ENCODE results near the gene MEX3D. TPM values are rescaled to one million over a fixed set of nuclear protein-coding genes. Genes with fewer than 3 reads are reported as not detected.

MEX3D gene
- total RNA-seq, 1 experiment from 2014 or later: 48.0 TPM

DNA sequence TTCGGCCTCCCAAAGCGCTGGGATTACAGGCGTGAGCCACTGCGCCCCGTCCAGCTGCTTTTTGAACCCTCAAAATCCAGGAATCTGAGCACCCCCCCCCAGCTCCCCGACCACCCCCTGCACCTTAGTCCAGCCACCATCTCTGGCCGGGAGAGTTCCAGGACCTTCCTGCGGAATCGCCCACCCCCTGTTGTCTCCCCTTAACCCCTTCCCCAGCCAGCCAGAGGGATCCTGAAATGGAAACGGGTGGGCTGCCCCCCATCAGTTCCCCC, 25.3 kb upstream of the MEX3D start:
- DNase-seq (ENCODE audit: low read depth): no peak

DNA sequence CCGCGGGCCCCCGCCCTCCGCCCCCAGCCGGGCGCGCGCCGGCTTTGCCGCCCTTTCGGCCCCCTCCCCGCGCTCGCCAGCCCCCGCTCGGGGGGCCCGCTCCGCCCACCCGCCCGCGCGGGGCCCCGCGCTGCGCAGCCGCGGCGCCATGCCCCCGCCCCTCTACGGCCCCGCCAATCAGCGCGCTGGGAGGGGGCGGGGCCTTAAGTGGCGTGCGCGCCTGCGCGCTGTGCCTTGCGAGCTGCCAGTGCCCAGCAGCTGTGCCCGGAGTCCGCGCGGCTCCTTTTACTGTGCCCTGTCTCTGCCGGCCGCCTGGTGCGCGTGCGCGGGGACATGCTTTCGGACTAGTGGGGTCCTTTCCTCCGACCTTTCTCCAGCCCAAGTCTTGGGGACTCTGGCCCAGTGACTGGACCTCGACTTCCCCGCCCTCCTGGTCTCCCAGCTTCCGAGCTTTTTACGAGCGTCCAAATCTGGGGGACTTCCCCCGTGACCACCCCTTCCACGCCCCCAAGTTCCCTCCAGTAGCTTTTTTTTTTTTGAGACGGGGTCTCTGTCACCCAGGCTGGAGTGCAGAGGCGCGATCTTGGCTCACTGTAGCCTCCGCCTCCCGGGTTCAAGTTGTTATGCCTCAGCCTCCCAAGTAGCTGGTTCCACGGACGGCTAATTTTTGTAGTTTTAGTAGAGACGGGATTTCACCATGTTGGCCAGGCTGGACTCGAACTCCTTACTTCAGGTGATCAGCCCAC, 24.8 kb upstream of the MEX3D start, which contains the start of gene MBD3:
MBD3 (minus strand) TSS at position 111 of the 746 bp plus-strand sequence. CDS start 234 bp downstream, outside the sequence.
- DNase-seq (ENCODE audit: low read depth): peak; percentile 91

- peak; percentile 85 for DNase-seq (ENCODE audit: low read depth)
Observed at GRCh38 chr19:1592024-1592754, 24.1 kb upstream of the MEX3D start.

DNA sequence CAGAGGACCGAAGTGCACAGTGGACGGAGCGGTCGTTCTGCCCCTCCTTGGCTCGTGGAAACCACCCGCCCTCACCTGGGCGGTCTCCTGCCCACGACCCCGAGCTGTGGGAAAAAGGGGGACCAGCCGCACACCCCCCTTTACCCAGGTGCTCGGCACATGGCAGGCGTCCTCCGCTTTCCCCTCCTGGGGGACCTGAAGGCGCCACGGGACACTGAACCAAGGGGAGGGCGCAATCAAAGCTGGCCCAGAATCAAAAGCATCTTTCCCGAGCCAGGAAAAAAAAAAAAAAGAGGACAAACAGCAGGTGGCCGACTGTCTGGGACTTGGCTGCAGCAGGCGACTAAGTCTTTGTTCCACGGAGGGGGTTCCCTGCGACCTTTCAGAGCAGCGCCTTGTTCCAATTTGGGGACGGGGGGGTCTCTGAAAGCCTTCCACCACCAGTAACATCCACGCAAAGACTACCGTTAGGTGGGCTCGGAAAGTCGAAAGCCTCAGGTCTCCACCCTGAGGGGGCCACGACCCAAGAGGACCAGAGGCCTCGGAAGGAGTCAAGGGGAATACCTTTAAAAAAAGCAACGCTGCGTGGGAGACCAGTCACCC, 23.4 kb upstream of the MEX3D start:
- DNase-seq (ENCODE audit: low read depth): no peak

DNA sequence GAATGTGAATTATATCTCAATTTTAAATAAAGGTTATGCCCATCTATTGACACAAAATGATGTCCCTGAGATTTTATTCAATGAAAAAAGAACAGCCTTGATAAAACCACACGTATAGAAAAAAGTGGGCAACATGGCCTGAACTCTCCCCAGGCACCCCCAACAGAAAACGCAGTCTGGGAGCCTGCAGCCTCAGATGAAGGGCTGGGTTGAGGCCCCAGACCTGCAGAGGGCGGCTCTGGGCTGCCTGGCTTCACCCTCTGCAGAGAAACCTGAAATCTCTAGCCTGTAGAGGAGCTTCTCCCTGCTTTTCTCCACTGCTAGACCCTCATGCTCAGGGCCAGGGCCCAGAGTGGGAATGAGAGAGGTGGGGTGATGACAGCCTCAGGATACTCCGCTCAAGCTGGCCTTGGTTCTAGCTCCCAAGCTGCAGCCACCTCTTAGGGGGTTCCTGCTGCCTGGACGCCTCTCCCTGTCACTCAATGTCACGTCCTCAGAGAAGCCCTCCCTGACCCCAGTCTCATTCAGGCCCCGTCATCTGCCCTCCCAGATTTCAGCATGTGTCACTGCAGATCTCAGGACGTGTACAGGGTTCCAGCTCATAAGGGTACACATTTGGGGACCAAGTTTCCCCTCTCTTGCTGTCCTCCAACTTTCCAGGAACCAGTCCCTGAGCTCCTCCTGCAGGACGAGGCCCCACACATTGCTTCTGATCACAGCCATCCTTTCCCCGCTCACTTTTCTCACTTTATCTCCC, 22.7 kb upstream of the MEX3D start:
- no peak for DNase-seq (ENCODE audit: low read depth)

DNA sequence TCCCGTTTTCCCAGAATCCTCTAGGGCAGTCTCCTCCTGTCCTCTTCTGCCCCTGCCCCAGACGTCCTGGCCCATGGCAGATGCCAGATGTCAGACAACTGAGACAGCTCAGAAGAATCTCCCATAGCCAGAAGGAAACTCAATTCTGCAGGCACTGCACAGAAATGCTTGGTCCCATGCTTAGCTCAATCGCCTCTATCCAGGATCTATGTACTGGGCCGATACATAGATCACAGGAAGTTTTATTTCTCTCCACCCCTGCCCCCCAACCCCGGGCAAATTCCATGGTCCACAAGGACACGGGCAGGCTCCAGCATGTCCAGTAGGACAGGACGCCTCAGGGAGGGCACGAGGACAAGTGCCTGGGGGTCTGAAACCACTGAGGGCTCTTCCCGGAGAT, 19.7 kb upstream of the MEX3D start:
- DNase-seq (ENCODE audit: low read depth): no peak

GRCh38 chr19:1585243-1585580, 17.1 kb upstream of the MEX3D start:
- no peak for DNase-seq (ENCODE audit: low read depth)

DNA sequence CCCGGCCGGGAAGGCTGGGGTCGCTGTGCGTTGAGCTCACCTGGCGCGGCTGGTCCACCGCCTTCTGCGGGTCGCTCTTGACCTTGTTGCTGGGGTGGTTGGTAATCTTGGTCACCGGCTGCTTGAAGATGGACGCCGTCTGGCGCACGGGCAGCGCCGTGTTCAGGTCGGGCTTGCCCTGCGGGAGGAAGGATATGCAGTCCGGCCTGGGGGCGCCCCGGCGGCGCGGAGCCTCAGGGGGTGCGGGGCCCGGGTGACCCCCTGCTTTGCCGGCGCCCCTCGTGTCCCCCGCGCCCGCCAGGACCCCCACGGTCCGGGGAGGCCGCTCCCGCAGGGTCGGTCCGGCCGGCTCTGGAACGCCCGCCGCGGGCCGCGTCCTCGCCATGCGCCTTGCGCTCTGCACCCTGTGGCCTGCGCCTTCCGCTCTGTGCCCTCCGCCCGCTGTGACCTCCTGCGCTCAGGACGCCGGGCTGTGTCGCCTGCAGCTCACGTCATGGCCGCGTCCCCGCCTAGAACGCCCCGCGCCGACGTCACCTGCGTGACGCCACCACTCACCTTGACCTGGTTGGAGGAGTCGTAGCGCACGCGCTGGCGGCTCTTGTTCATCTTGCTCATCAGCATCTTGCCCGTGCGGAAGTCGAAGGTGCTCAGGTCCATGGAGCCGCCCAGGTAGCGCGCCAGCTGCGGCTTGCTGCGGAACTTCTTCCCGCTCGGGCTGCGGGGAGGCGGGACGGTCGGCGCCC, 16.5 kb upstream of the MEX3D start:
- DNase-seq (ENCODE audit: low read depth): no peak

DNA sequence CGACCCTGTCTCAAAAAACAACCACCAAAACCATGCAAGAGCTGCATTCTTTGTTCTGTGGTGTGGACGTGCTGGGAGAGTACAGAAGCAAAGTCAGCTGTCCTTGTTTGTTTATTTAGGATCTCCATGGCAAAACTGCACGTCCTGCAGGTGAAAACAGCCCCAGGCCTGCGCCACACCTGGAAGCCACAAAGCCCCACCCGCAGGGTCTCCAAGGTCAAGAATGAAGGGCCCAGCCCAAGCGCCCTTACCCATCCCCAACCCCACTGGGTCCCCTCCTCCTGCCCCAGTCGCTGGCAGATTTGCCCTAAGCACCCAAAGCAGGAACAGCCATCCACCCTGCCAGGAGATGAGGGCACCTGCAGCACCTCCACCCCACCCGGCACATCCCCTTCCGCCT, 14.1 kb upstream of the MEX3D start:
- no peak for DNase-seq (ENCODE audit: low read depth)

DNA sequence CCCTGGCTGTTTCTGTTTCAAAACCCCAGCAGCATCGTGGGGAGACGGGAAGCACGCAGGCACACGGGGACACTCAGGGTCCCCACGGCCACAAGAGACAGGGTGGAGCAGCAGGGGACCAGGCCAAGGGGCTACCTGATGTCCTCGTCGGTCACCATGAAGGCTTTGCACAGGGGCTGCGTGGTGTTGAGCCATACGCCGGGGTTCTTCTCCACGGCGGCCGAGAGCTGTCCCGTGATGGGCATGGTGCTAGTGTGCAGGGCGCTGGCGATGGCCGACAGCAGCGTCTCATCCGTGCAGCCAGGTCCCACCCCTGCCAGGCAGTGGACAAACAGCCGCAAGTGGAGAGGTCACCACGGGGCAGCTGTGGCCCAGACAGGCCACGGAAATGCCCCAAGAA, 12.8 kb upstream of the MEX3D start:
- no peak for DNase-seq (ENCODE audit: low read depth)

DNA sequence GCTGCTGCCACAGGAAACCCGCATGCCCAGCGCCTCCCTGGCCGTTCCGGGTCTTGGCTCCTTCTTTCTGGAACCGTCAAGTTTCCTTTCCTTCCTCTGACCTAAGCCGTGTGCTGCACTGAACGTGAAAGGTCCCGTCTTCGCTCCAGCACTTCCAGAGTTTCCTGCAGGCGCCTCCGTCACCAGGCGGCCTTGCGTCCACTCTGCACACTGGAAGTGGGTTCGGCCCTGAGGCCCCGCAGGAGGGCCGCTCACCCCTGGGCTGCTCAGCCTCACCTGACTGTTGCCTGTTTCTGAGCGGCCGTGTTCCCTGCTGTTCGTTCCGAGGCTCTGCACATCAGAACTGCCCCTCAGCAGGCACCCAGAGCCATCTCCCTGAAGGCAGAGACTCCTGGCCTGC, 12.3 kb upstream of the MEX3D start:
- no peak for DNase-seq (ENCODE audit: low read depth)

DNA sequence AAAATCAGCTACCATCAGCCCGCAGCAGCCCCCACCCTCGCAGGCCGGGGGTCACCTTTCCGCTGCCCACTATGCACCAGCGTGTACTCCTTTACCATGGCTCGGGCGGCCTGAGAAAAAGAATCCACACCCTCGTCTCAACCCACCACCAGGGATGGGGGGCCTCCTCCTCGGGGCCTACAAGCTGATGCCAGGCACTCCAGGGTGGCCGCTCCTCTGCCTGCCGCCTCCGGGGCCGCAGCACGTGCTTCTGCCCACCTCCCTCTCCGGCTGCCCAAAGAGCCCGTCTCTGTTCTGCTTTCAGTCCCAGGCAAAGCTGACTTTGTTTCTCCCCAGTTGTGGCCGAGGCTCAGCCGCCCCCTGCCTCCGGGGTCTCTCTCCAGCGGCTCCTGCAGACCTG, 11.1 kb upstream of the MEX3D start:
- no peak for DNase-seq (ENCODE audit: low read depth)

DNA sequence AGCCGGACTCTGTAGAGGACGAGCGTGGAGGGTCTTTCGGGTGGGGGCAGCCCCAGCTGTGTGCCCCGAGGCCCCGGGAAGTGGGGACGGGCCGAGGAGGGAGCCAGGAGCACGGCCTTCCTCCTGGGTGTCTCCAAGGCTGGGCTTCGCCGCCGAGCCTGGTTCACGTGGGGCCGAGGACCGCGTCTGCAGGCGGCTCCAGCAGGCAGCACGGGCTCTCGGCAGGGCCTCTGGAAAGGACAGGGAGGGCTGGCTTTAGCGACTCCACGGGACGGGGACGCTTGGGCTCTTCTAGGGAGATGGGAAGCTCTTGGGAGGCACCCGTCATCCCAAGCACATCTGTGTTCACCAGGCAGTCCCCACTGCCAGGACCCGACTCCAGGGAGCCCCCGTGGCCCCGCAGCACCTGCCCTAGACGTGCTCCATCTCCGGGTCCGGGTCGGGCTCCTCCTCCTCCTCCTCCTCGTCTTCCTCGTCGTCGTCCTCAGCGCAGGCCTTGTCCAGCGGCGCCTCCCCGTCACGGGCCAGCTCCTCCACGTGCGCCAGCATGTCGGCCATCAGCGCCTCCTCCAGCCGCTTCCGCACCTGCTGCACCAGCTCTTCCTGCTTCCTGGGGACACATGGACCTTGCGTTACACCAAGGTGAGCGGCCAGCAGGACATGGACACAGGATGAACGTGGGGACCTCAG, 9.9 kb upstream of the MEX3D start:
- DNase-seq (ENCODE audit: low read depth): no peak

DNA sequence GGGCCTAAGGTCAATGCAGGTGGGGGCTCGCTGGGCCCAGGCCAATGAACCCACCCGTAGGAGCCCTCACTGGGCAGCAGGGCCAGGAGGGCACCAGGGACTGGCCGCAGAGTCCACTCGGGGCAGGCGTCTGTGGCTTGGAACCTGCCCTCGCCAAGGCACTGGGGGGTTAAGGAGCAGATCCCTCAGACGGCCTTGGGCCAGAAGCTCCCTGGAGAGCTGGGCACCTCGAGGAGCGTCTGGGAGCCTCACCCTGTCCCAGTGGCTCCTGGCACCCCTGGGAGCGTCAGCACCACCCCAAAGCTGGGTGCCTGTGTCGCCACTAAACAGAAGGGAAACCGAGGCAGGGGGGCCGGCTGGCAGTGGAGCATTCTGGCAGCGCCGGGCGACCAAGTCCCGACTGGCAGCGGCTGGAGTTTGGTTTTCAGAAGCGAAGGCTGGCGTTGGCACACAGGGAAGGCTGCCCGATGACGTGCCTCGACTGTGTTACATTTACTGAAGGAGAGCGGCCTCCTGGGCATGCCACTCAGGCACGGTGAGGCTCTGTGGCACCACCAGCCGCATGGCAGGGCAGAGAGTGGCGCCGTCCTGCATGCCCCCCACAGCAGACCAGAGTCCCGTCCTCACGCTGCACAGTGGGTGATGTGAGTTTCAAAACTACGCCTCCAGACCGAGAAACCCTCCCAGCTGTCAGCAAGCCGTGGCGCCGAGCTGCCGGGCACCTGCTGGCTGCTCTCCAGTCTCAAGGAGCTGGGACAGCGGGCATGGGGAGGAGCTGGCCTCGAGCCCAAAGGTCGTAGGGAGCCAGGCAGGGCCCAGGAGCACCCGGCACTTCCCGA, 9.2 kb upstream of the MEX3D start:
- DNase-seq (ENCODE audit: low read depth): no peak

GRCh38 chr19:1576242-1577089, 8.3 kb upstream of the MEX3D start:
- no peak for DNase-seq (ENCODE audit: low read depth)

GRCh38 chr19:1575323-1576241, 7.5 kb upstream of the MEX3D start:
- DNase-seq (ENCODE audit: low read depth): no peak

GRCh38 chr19:1574354-1575136, 6.4 kb upstream of the MEX3D start:
- DNase-seq (ENCODE audit: low read depth): no peak

All from M059J (cell line).